Measurements from ENCODE around the gene CEP57.
"Not testable (repeated sequence)": the region's sequence is repeated elsewhere in the genome, so short reads cannot be mapped to it uniquely, and the experiment has no call there.

CEP57 gene

GRCh38 chr11:95863486-95864140 lies 73.3 kb downstream of the CEP57 start:
- DNase-seq (ENCODE audit: low read depth): no peak

GRCh38 chr11:95867105-95867504 lies 76.8 kb downstream of the CEP57 start:
- no peak for DNase-seq (ENCODE audit: low read depth)

- DNase-seq (ENCODE audit: low read depth): not testable (repeated sequence)
Observed at GRCh38 chr11:95870877-95871276, 80.6 kb downstream of the CEP57 start.

GRCh38 chr11:95877291-95877690 lies 87.0 kb downstream of the CEP57 start:
- DNase-seq (ENCODE audit: low read depth): no peak
